Gastroesophageal sphincter (tissue), 4 donors: ENCODE results near the gene ATOH7. TPM values are rescaled to one million over a fixed set of nuclear protein-coding genes. Genes with fewer than 3 reads are reported as not detected.

Experiments used
- ATAC-seq: fragments of 150-250 bp; one replicate; pipeline ENCODE4 v1.9.1; 2016; ENCODE audit warnings: mild to moderate bottlenecking, moderate library complexity
- H3K27ac ChIP-seq, 4 donors: fragments of 200-600 bp; sonication (generic) in 3 of 4; 1 replicate in 3 of 4; 2 replicates in 1 of 4; pipeline ENCODE4 v1.5.1; 2016 to 2019
- H3K27me3 ChIP-seq: fragments of 200-600 bp; sonication (generic); one replicate; pipeline ENCODE4 v1.5.1; 2019
- H3K36me3 ChIP-seq, 2 donors: fragments of 200-600 bp; sonication (generic); one replicate each; pipeline ENCODE4 v1.5.1; 2019; ENCODE audit warnings: control low read depth in 1 of 2
- H3K4me1 ChIP-seq, 3 donors: fragments of 200-600 bp; sonication (generic); 1 replicate in 2 of 3; 2 replicates in 1 of 3; pipeline ENCODE4 v1.5.1; 2016 to 2019; ENCODE audit warnings: control low read depth in 2 of 3
- H3K4me3 ChIP-seq, 2 donors: fragments of 200-600 bp; sonication (generic); one replicate each; pipeline ENCODE4 v1.5.1; 2019; ENCODE audit warnings: mild to moderate bottlenecking in 1 of 2, moderate library complexity in 1 of 2
- H3K9me3 ChIP-seq, 3 donors: fragments of 200-600 bp; sonication (generic); one replicate each; pipeline ENCODE4 v1.5.1; 2017 to 2019; ENCODE audit warnings: control low read depth in 2 of 3
- CTCF ChIP-seq, 4 experiments: fragments of 200-600 bp in 2 of 4; fragments of 450-650 bp in 2 of 4; sonication (generic) in 1 of 4; IDR thresholded peaks; one replicate each; pipeline ENCODE4 v1.5.1; 2017 to 2019; ENCODE audit warnings: antibody characterized with exemption in 4 of 4, mild to moderate bottlenecking in 2 of 4, moderate library complexity in 2 of 4
- EP300 ChIP-seq: sonication (generic); formaldehyde crosslinking; IDR thresholded peaks from one replicate; pipeline ENCODE4 v1.6.1; 2017; ENCODE audit warnings: antibody characterized with exemption, mild to moderate bottlenecking
- POLR2A ChIP-seq, 2 donors: fragments of 450-650 bp; IDR thresholded peaks; one replicate each; pipeline ENCODE4 v1.6.1; 2017; ENCODE audit warnings: antibody characterized with exemption in 2 of 2, mild to moderate bottlenecking in 2 of 2, moderate library complexity in 1 of 2
- POLR2AphosphoS5 ChIP-seq: sonication (generic); formaldehyde crosslinking; IDR thresholded peaks from one replicate; pipeline ENCODE4 v1.6.1; 2017; ENCODE audit warnings: antibody characterized with exemption
- WGBS, 2 donors: methylation state at CpG; one replicate each; pipeline ENCODE4 v1.1.5; 2018; ENCODE audit warnings: low coverage in 1 of 2; 5-methylcytosine and 5-hydroxymethylcytosine counted together
- total RNA-seq, 4 donors: library from RNA; depleted of rRNA; stranded (reverse); fragments of >200 nt; gene quantifications; one replicate each; pipeline ENCODE4 v1.1.0, GENCODE V29; 2016

Gene ATOH7
- total RNA-seq, 4 donors from 2014 or later: 0.35 TPM; not detected in 3

- no peaks in the 10 kb centered on the region for H3K9me3 ChIP-seq
- H3K36me3 ChIP-seq: no peaks in the 10 kb centered on the region
- H3K4me3 ChIP-seq: no peak overlapping the region
- no peak overlapping the region for H3K27ac ChIP-seq
- no peak for ATAC-seq
- no peaks in the 10 kb centered on the region for H3K4me1 ChIP-seq
- TF ChIP-seq CTCF (IDR thresholded peaks at IDR 0.05) (no peak), POLR2A (IDR thresholded peaks at IDR 0.05) (no peak), POLR2AphosphoS5 (no peak), EP300 (no peak)
- H3K27me3 ChIP-seq: no peaks in the 10 kb centered on the region
Measured at GRCh38 chr10:68224810-68225209, 7.1 kb downstream of the ATOH7 start.

- Histone ChIP-seq H3K9me3 (no peaks in the 10 kb centered on the region), H3K36me3 (no peaks in the 10 kb centered on the region), H3K27me3 (no peaks in the 10 kb centered on the region), H3K4me1 (no peaks in the 10 kb centered on the region), H3K27ac (no peak overlapping the region), H3K4me3 (no peak overlapping the region)
- ATAC-seq: no peak
- 90 to 94% methylated on average over 2 of the region's 3 CpGs for WGBS, 2 donors
- TF ChIP-seq CTCF (IDR thresholded peaks at IDR 0.05) (no peak), EP300 (no peak), POLR2A (IDR thresholded peaks at IDR 0.05) (no peak), POLR2AphosphoS5 (no peak)
Measured at GRCh38 chr10:68223535-68224165, 8.3 kb downstream of the ATOH7 start.

- H3K9me3 ChIP-seq: no peaks in the 10 kb centered on the region
- H3K4me1 ChIP-seq: no peaks in the 10 kb centered on the region
- H3K27me3 ChIP-seq: no peaks in the 10 kb centered on the region
- no peak for TF ChIP-seq POLR2AphosphoS5
- TF ChIP-seq EP300: no peak
- TF ChIP-seq POLR2A (IDR thresholded peaks at IDR 0.05): no peak
- TF ChIP-seq CTCF (IDR thresholded peaks at IDR 0.05): no peak
- 49 to 100% methylated on average over 1 to 2 of the region's 2 CpGs for WGBS, 2 donors
- no peak overlapping the region for H3K4me3 ChIP-seq
- H3K36me3 ChIP-seq: no peaks in the 10 kb centered on the region
- ATAC-seq: no peak
- no peak overlapping the region for H3K27ac ChIP-seq
Measured at GRCh38 chr10:68222391-68222790, 9.5 kb downstream of the ATOH7 start.

GRCh38 chr10:68221196-68221595 lies 10.7 kb downstream of the ATOH7 start:
- TF ChIP-seq EP300 (no peak), POLR2AphosphoS5 (no peak), CTCF (IDR thresholded peaks at IDR 0.05) (no peak), POLR2A (IDR thresholded peaks at IDR 0.05) (no peak)
- no peaks in the 10 kb centered on the region for H3K9me3 ChIP-seq
- no peaks in the 10 kb centered on the region for H3K4me1 ChIP-seq
- H3K4me3 ChIP-seq: no peak overlapping the region
- H3K27me3 ChIP-seq: no peaks in the 10 kb centered on the region
- ATAC-seq: no peak
- no peak overlapping the region for H3K27ac ChIP-seq
- no peaks in the 10 kb centered on the region for H3K36me3 ChIP-seq

- WGBS, 2 donors: 82 to 86% methylated on average over 3 to 4 of the region's 4 CpGs
- Histone ChIP-seq H3K4me1 (no peaks in the 10 kb centered on the region), H3K27ac (no peak overlapping the region), H3K9me3 (no peaks in the 10 kb centered on the region), H3K4me3 (no peak overlapping the region), H3K27me3 (no peaks in the 10 kb centered on the region), H3K36me3 (no peaks in the 10 kb centered on the region)
- ATAC-seq: no peak
- TF ChIP-seq EP300: no peak
- TF ChIP-seq POLR2A (IDR thresholded peaks at IDR 0.05): no peak
- no peak for TF ChIP-seq POLR2AphosphoS5
- no peak for TF ChIP-seq CTCF (IDR thresholded peaks at IDR 0.05)
Measured at GRCh38 chr10:68218786-68219185, 13.1 kb downstream of the ATOH7 start.
